Esophagus muscularis mucosa (tissue), 4 donors: ENCODE results near the gene ATP5PD.

Experiments used
- CTCF ChIP-seq, 3 experiments: fragments of 200-600 bp in 2 of 3; fragments of 450-650 bp in 1 of 3; sonication (generic) in 2 of 3; IDR thresholded peaks; one replicate each; pipeline ENCODE4 v1.5.1; 2017 to 2019; ENCODE audit warnings: antibody characterized with exemption in 3 of 3, mild to moderate bottlenecking in 2 of 3, moderate library complexity in 1 of 3
- EP300 ChIP-seq: sonication (generic); formaldehyde crosslinking; IDR thresholded peaks from one replicate; pipeline ENCODE4 v1.6.1; 2017; ENCODE audit warnings: antibody characterized with exemption
- POLR2A ChIP-seq: fragments of 450-650 bp; IDR thresholded peaks from one replicate; pipeline ENCODE4 v1.6.1; 2017; ENCODE audit warnings: antibody characterized with exemption, moderate library complexity, mild to moderate bottlenecking, low read depth
- POLR2AphosphoS5 ChIP-seq, 2 donors: sonication (generic); formaldehyde crosslinking; IDR thresholded peaks; one replicate each; pipeline ENCODE4 v1.6.1; 2017; ENCODE audit warnings: antibody characterized with exemption in 2 of 2

- TF ChIP-seq POLR2A = no peak
- no peak for TF ChIP-seq CTCF (IDR thresholded peaks at IDR 0.05)
- no peak for TF ChIP-seq POLR2AphosphoS5 (IDR thresholded peaks at IDR 0.05)
- no peak for TF ChIP-seq EP300
Observed at GRCh38 chr17:75064460-75064859, 17.7 kb upstream of the ATP5PD start.
